Measurements from ENCODE around the gene PPARD.

PPARD gene

GRCh38 chr6:35312076-35312800, 30.1 kb upstream of the PPARD start:
- Histone ChIP-seq H3K4me3 (replicated peaks; ENCODE audit: insufficient read depth, low read length) (no peak overlapping the region), H3K27ac (replicated peaks) (peak overlapping the region; percentile 68)
- no peak for TF ChIP-seq GABPA (IDR thresholded peaks at IDR 0.05; ENCODE audit: low read depth)
- TF ChIP-seq CTCF (IDR thresholded peaks at IDR 0.05; ENCODE audit: insufficient read depth, low read length), result no peak
- TF ChIP-seq, protein P1, sequence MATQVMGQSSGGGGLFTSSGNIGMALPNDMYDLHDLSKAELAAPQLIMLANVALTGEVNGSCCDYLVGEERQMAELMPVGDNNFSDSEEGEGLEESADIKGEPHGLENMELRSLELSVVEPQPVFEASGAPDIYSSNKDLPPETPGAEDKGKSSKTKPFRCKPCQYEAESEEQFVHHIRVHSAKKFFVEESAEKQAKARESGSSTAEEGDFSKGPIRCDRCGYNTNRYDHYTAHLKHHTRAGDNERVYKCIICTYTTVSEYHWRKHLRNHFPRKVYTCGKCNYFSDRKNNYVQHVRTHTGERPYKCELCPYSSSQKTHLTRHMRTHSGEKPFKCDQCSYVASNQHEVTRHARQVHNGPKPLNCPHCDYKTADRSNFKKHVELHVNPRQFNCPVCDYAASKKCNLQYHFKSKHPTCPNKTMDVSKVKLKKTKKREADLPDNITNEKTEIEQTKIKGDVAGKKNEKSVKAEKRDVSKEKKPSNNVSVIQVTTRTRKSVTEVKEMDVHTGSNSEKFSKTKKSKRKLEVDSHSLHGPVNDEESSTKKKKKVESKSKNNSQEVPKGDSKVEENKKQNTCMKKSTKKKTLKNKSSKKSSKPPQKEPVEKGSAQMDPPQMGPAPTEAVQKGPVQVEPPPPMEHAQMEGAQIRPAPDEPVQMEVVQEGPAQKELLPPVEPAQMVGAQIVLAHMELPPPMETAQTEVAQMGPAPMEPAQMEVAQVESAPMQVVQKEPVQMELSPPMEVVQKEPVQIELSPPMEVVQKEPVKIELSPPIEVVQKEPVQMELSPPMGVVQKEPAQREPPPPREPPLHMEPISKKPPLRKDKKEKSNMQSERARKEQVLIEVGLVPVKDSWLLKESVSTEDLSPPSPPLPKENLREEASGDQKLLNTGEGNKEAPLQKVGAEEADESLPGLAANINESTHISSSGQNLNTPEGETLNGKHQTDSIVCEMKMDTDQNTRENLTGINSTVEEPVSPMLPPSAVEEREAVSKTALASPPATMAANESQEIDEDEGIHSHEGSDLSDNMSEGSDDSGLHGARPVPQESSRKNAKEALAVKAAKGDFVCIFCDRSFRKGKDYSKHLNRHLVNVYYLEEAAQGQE (IDR thresholded peaks at IDR 0.05; ENCODE audit: insufficient replicate concordance, low read depth), result no peak
- TF ChIP-seq POLR2AphosphoS5 (IDR thresholded peaks at IDR 0.05; ENCODE audit: low read depth), result no peak
- no peak for TF ChIP-seq SPI1 (IDR thresholded peaks at IDR 0.05; ENCODE audit: borderline replicate concordance, low read depth)

DNA sequence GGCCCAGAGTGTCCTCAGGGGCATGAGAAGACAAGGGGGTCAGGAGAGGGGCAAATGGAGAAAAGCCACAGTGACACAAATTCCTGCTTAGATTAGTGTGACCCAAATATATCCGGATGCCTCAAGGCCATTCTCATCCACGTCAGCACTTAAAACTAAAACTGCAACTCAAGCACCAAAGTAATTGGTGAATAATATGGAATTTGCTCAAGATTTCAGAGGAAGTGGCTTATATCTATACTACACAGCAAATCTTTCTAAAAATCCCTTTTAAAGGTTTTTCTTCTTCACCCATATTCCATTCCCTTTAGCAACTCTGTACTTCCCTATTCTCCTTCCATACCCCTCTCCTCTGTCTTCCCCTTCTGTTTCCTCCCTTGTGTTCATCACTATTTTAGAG, 29.6 kb upstream of the PPARD start:
- no peaks in the 10 kb centered on the region for H3K27me3 ChIP-seq (ENCODE audit: insufficient read depth, poor library complexity, severe bottlenecking)
- no peak overlapping the region for H3K4me3 ChIP-seq (replicated peaks; ENCODE audit: insufficient read depth, low read length)
- no peak overlapping the region for H3K27ac ChIP-seq (replicated peaks)
- TF ChIP-seq CTCF (IDR thresholded peaks at IDR 0.05; ENCODE audit: insufficient read depth, low read length) (no peak), GABPA (IDR thresholded peaks at IDR 0.05; ENCODE audit: low read depth) (no peak), SPI1 (IDR thresholded peaks at IDR 0.05; ENCODE audit: borderline replicate concordance, low read depth) (peak; percentile 55; the same call in 1 of the 2 replicates), POLR2AphosphoS5 (IDR thresholded peaks at IDR 0.05; ENCODE audit: low read depth) (no peak)
- TF ChIP-seq, protein P1 (IDR thresholded peaks at IDR 0.05; ENCODE audit: insufficient replicate concordance, low read depth), result no peak
- no peak for DNase-seq (ENCODE audit: low read depth in 1 of 2, low spot score in 1 of 2)

More at GRCh38 chr6:35312076-35312800, 30.1 kb upstream of the PPARD start:
- DNase-seq (ENCODE audit: low read depth in 1 of 2, low spot score in 1 of 2), result no peak
- H3K27me3 ChIP-seq (ENCODE audit: insufficient read depth, poor library complexity, severe bottlenecking), result no peaks in the 10 kb centered on the region

- Histone ChIP-seq H3K27ac (replicated peaks) (no peak overlapping the region), H3K27me3 (ENCODE audit: insufficient read depth, poor library complexity, severe bottlenecking) (no peaks in the 10 kb centered on the region), H3K4me3 (replicated peaks; ENCODE audit: insufficient read depth, low read length) (no peak overlapping the region)
- DNase-seq (ENCODE audit: low read depth in 1 of 2, low spot score in 1 of 2), result no peak
- no peak for TF ChIP-seq CTCF (IDR thresholded peaks at IDR 0.05; ENCODE audit: insufficient read depth, low read length)
- TF ChIP-seq, protein P1 (IDR thresholded peaks at IDR 0.05; ENCODE audit: insufficient replicate concordance, low read depth), result no peak
- no peak for TF ChIP-seq GABPA (IDR thresholded peaks at IDR 0.05; ENCODE audit: low read depth)
- TF ChIP-seq SPI1 (IDR thresholded peaks at IDR 0.05; ENCODE audit: borderline replicate concordance, low read depth), result no peak
- TF ChIP-seq POLR2AphosphoS5 (IDR thresholded peaks at IDR 0.05; ENCODE audit: low read depth), result no peak
Measured at GRCh38 chr6:35317483-35318195, 24.7 kb upstream of the PPARD start.

Measured in HL-60 (cell line).